OCI-LY1 (cell line): Measurements from ENCODE around the gene PDE1C.

Experiments used
- CTCF ChIP-seq: fragments of 200-600 bp; sonication (generic), shearing (Covaris generic); IDR thresholded peaks from 2 replicates; pipeline ENCODE4 v1.5.1; 2017; ENCODE audit warnings: mild to moderate bottlenecking, antibody characterized with exemption, low read length, moderate library complexity, mixed read lengths
- EZH2 ChIP-seq: fragments of 200-600 bp; sonication (generic), shearing (Covaris generic); IDR thresholded peaks from 2 replicates; pipeline ENCODE4 v1.8.0; 2017; ENCODE audit warnings: borderline replicate concordance, mixed run types, mild to moderate bottlenecking, antibody characterized with exemption, low read length, moderate library complexity, mixed read lengths

GRCh38 chr7:32036557-32036956, 33.6 kb downstream of the PDE1C start:
- no peak for TF ChIP-seq CTCF
- no peak for TF ChIP-seq EZH2
